K562 (cell line): ENCODE data around the gene ASB2.

Source experiments
- ARID2 ChIP-seq: fragments of 450-650 bp; IDR thresholded peaks from 2 replicates; pipeline ENCODE4 v1.6.1; 2017; ENCODE audit warnings: antibody characterized with exemption, mild to moderate bottlenecking
- C11orf30 ChIP-seq: fragments of 450-650 bp; IDR thresholded peaks from 2 replicates; pipeline ENCODE4 v1.6.1; 2016; ENCODE audit warnings: low read depth, mild to moderate bottlenecking
- CAMTA2 ChIP-seq: fragments of 250-450 bp; sonication (Bioruptor Pico); conservative IDR thresholded peaks from 2 replicates; pipeline ENCODE4 v1.5.1; 2022
- EGR1 ChIP-seq: fragments of 450-650 bp; conservative IDR thresholded peaks from 2 replicates; pipeline ENCODE4 v1.6.1; 2017; ENCODE audit warnings: mild to moderate bottlenecking
- GABPA ChIP-seq: fragments of 200-800 bp; sonication (Bioruptor generic); conservative IDR thresholded peaks from 2 replicates; pipeline ENCODE4 v1.6.1; 2016; ENCODE audit warnings: low read depth, missing genetic modification characterization, missing compliant biosample characterization
- HDAC2 ChIP-seq: fragments of 450-650 bp; IDR thresholded peaks from 2 replicates; pipeline ENCODE4 v1.6.1; 2016; ENCODE audit warnings: mild to moderate bottlenecking
- HNRNPLL ChIP-seq: fragments of 200-400 bp; formaldehyde crosslinking; IDR thresholded peaks from 2 replicates; pipeline ENCODE4 v1.6.1; 2017; ENCODE audit warnings: low read length, low read depth, mild to moderate bottlenecking; ENCODE audit not compliant: poor library complexity, severe bottlenecking
- MAFF ChIP-seq: IDR thresholded peaks from 2 replicates; pipeline ENCODE4 v1.6.1; 2012; ENCODE audit warnings: low read length, improper control_type of control experiment
- PHB2 ChIP-seq: fragments of 450-650 bp; IDR thresholded peaks from 2 replicates; pipeline ENCODE4 v1.6.1; 2017; ENCODE audit warnings: low read depth
- POLR2A ChIP-seq: fragments of 450-650 bp; conservative IDR thresholded peaks from 2 replicates; pipeline ENCODE4 v1.6.1; 2016
- ZNF224 ChIP-seq: sonication (generic); formaldehyde crosslinking; IDR thresholded peaks from 2 replicates; pipeline ENCODE4 v1.8.0; 2022; ENCODE audit warnings: mild to moderate bottlenecking, missing genetic modification reagents
- ZNF347 ChIP-seq: fragments of 450-650 bp; formaldehyde crosslinking; IDR thresholded peaks from 2 replicates; pipeline ENCODE4 v1.4.0; 2020; ENCODE audit warnings: low read depth, mild to moderate bottlenecking, moderate library complexity
- TF ChIP-seq, protein P1 (sequence below): fragments of 450-650 bp; formaldehyde crosslinking; IDR thresholded peaks from 2 replicates; pipeline ENCODE4 v1.4.0; 2020; ENCODE audit warnings: mild to moderate bottlenecking, moderate library complexity
- TF ChIP-seq, protein P2 (sequence below), 3 experiments: IDR thresholded peaks in 2 of 3; conservative IDR thresholded peaks in 1 of 3; 2 replicates each; pipeline ENCODE4 v1.5.1; 2011 to 2012; ENCODE audit warnings: low read length in 3 of 3, mild to moderate bottlenecking in 3 of 3, control low read depth in 2 of 3, improper control_type of control experiment in 1 of 3, inconsistent platforms in 1 of 3, low read depth in 1 of 3, mixed read lengths in 1 of 3, moderate library complexity in 1 of 3; ENCODE audit not compliant: insufficient read depth in 2 of 3

- TF ChIP-seq POLR2A (no peak), MAFF (no peak), C11orf30 (no peak), HNRNPLL (no peak), ZNF224 (CRISPR knock-in tag) (no peak), ARID2 (no peak), GABPA (tag) (no peak), HDAC2 (no peak), PHB2 (no peak), EGR1 (no peak), CAMTA2 (CRISPR knock-in tag) (no peak), ZNF347 (CRISPR knock-in tag) (no peak)
- TF ChIP-seq, protein P1, sequence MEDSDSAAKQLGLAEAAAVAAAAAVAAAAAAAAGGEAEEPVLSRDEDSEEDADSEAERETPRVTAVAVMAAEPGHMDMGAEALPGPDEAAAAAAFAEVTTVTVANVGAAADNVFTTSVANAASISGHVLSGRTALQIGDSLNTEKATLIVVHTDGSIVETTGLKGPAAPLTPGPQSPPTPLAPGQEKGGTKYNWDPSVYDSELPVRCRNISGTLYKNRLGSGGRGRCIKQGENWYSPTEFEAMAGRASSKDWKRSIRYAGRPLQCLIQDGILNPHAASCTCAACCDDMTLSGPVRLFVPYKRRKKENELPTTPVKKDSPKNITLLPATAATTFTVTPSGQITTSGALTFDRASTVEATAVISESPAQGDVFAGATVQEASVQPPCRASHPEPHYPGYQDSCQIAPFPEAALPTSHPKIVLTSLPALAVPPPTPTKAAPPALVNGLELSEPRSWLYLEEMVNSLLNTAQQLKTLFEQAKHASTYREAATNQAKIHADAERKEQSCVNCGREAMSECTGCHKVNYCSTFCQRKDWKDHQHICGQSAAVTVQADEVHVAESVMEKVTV (CRISPR knock-in tag), result no peak
- TF ChIP-seq, protein P2, sequence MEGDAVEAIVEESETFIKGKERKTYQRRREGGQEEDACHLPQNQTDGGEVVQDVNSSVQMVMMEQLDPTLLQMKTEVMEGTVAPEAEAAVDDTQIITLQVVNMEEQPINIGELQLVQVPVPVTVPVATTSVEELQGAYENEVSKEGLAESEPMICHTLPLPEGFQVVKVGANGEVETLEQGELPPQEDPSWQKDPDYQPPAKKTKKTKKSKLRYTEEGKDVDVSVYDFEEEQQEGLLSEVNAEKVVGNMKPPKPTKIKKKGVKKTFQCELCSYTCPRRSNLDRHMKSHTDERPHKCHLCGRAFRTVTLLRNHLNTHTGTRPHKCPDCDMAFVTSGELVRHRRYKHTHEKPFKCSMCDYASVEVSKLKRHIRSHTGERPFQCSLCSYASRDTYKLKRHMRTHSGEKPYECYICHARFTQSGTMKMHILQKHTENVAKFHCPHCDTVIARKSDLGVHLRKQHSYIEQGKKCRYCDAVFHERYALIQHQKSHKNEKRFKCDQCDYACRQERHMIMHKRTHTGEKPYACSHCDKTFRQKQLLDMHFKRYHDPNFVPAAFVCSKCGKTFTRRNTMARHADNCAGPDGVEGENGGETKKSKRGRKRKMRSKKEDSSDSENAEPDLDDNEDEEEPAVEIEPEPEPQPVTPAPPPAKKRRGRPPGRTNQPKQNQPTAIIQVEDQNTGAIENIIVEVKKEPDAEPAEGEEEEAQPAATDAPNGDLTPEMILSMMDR (IDR thresholded peaks at IDR 0.05 in 2 of 3, conservative IDR thresholded peaks at IDR 0.05 in 1 of 3; ENCODE audit: insufficient read depth in 2 of 3, low read depth in 1 of 3, low read length in 3 of 3), result no peak
These were observed 59.9 kb downstream of the ASB2 start for GRCh38 chr14:93916498-93916897.
